ENCODE data around the gene TSPAN4. TPM values are rescaled to one million over a fixed set of nuclear protein-coding genes. Genes with fewer than 3 reads are reported as not detected.

Gene TSPAN4
- total and polyA plus RNA-seq, 2 donors (not counting 1 experiment from before 2014, with no cell fraction given), result 2.9 to 7.4 TPM

DNA sequence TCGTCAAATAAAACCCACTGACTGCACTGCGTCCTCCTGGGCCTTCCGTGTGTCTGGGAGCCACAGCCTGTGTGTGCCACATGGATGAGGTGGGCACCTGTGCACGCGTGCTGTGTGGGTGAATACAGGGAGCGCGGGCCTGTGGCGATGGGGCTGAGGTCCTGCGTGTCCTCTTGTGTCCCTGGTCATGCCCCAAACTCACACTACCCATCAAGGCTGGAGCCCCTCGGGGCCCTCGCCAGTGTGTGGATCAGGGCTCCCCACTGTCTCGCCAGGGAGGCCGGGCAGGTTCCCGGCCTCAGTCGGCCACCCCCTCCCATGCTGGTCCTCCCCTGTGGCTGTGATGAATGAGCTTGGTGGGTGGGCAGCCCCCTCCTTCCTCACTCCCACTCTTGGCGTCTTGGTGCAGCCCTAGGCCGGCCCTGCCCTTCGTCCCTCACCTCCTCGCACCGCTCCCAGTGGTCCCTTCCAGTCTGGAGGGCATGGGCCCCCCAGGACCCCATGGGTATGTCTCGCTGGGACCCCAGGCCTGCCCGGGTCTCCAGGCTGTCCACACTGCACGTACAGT is 10.6 kb upstream of the TSPAN4 start:
- H3K9ac ChIP-seq (ENCODE audit: low read length), result peak overlapping the region; percentile 42
- peak; percentile 50 for DNase-seq
- peak overlapping the region; percentile 49 for H2AFZ ChIP-seq (ENCODE audit: insufficient read depth, low read depth, low read length, poor library complexity, severe bottlenecking)
- H3K4me2 ChIP-seq (replicated peaks; ENCODE audit: low read depth, low read length, poor library complexity, severe bottlenecking), result peak overlapping the region; percentile 88
- intact Hi-C loops (cut with micrococcal nuclease), result no loop called here
- no peak for ATAC-seq (ENCODE audit: low read depth)
- 83% methylated on average over 19 of the region's 23 CpGs for WGBS (ENCODE audit: insufficient coverage)
- no peak overlapping the region for H3K27ac ChIP-seq (ENCODE audit: low read length in 2 of 2)
- peak overlapping the region in 3 of 5 experiments; percentile 33 to 58 (median 47) for H3K4me3 ChIP-seq (ENCODE audit: control extremely low read depth in 1 of 5, extremely low read depth in 1 of 5, insufficient read depth in 1 of 5, low read depth in 2 of 5, low read length in 4 of 5)
- peaks cover 60 to 67% of the 10 kb centered on the region in 2 donors for H3K4me1 ChIP-seq (ENCODE audit: control insufficient read depth in 2 of 2, insufficient read depth in 2 of 2, low read length in 2 of 2)
- ChIA-PET POLR2A (interaction anchor here (1.0 to 6.4 kb wide), 3 partner anchors 11 to 36 kb away, joined by 3 to 57 read pairs (median 6); partner anchors contain the start of genes PNPLA2, POLR2L and TSPAN4), CTCF (interaction anchor here (1.1 to 2.1 kb wide), 3 partner anchors 11 to 56 kb away, joined by 3 to 6 read pairs (median 3); partner anchors contain the start of gene TSPAN4)
- peaks cover 56% of the 10 kb centered on the region for H4K20me1 ChIP-seq (ENCODE audit: control insufficient read depth, insufficient read depth, low read length, poor library complexity, severe bottlenecking)
- TF ChIP-seq, protein P1, sequence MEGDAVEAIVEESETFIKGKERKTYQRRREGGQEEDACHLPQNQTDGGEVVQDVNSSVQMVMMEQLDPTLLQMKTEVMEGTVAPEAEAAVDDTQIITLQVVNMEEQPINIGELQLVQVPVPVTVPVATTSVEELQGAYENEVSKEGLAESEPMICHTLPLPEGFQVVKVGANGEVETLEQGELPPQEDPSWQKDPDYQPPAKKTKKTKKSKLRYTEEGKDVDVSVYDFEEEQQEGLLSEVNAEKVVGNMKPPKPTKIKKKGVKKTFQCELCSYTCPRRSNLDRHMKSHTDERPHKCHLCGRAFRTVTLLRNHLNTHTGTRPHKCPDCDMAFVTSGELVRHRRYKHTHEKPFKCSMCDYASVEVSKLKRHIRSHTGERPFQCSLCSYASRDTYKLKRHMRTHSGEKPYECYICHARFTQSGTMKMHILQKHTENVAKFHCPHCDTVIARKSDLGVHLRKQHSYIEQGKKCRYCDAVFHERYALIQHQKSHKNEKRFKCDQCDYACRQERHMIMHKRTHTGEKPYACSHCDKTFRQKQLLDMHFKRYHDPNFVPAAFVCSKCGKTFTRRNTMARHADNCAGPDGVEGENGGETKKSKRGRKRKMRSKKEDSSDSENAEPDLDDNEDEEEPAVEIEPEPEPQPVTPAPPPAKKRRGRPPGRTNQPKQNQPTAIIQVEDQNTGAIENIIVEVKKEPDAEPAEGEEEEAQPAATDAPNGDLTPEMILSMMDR (IDR thresholded peaks at IDR 0.05), result no peak
- TF ChIP-seq EZH2 (IDR thresholded peaks at IDR 0.05; ENCODE audit: borderline replicate concordance, insufficient read depth, low read depth, low read length, poor library complexity, severe bottlenecking), result no peak
- H3K4me1 Mint-ChIP-seq, result peaks cover 48% of the 10 kb centered on the region
- H3K36me3 ChIP-seq (replicated peaks in 1 of 2; ENCODE audit: control extremely low read depth in 1 of 2, control insufficient read depth in 1 of 2, extremely low read depth in 1 of 2, insufficient read depth in 2 of 2, low read length in 1 of 2), result no peaks in the 10 kb centered on the region
- H3K9me3 Mint-ChIP-seq (ENCODE audit: insufficient read depth), result no peaks in the 10 kb centered on the region
- H3K79me2 ChIP-seq (ENCODE audit: control insufficient read depth, insufficient read depth, low read length), result no peaks in the 10 kb centered on the region
- H3K9me3 ChIP-seq (ENCODE audit: control extremely low read depth in 1 of 3, control insufficient read depth in 2 of 3, insufficient read depth in 1 of 3, low read length in 2 of 3), result peaks cover 0 to 15% (median 0%) of the 10 kb centered on the region in 3 donors
- H3K27me3 Mint-ChIP-seq, result peaks cover 7% of the 10 kb centered on the region
- no peak overlapping the region for H3K27ac Mint-ChIP-seq
- H3K4me3 Mint-ChIP-seq, result peak overlapping the region; percentile 70
- peaks cover 0 to 65% (median 20%) of the 10 kb centered on the region in 4 experiments for H3K27me3 ChIP-seq (replicated peaks in 1 of 4; ENCODE audit: control extremely low read depth in 1 of 4, control insufficient read depth in 3 of 4, insufficient read depth in 4 of 4, low read length in 3 of 4)
